T follicular helper cell (primary cell): Measurements from ENCODE around the gene PPM1L.

Experiments
- DNase-seq: peaks from one replicate; pipeline ENCODE4 v3.0.0-alpha.2; 2020; ENCODE audit warnings: low read depth

Gene PPM1L

GRCh38 chr3:160763073-160763472, 7.0 kb downstream of the PPM1L start:
- DNase-seq: no peak

GRCh38 chr3:160765211-160765610, 9.2 kb downstream of the PPM1L start:
- DNase-seq: no peak

- DNase-seq: no peak
Measured at GRCh38 chr3:160768031-160768430, 12.0 kb downstream of the PPM1L start.

GRCh38 chr3:160768918-160769317, 12.9 kb downstream of the PPM1L start:
- no peak for DNase-seq

GRCh38 chr3:160771811-160772459, 15.9 kb downstream of the PPM1L start:
- DNase-seq: no peak

- DNase-seq: no peak
Measured at GRCh38 chr3:160773722-160774121, 17.7 kb downstream of the PPM1L start.

GRCh38 chr3:160774172-160774571, 18.1 kb downstream of the PPM1L start:
- no peak for DNase-seq

- no peak for DNase-seq
Measured at GRCh38 chr3:160778480-160778879, 22.4 kb downstream of the PPM1L start.

GRCh38 chr3:160779040-160779439, 23.0 kb downstream of the PPM1L start:
- DNase-seq: no peak

- no peak for DNase-seq
Measured at GRCh38 chr3:160780245-160780644, 24.2 kb downstream of the PPM1L start.

GRCh38 chr3:160781402-160781801, 25.4 kb downstream of the PPM1L start:
- no peak for DNase-seq

- no peak for DNase-seq
Measured at GRCh38 chr3:160781863-160782262, 25.8 kb downstream of the PPM1L start.

- no peak for DNase-seq
Measured at GRCh38 chr3:160784853-160785252, 28.8 kb downstream of the PPM1L start.

GRCh38 chr3:160790726-160791125, 34.7 kb downstream of the PPM1L start:
- no peak for DNase-seq

- DNase-seq: no peak
Measured at GRCh38 chr3:160792540-160792939, 36.5 kb downstream of the PPM1L start.

GRCh38 chr3:160793722-160794252, 37.8 kb downstream of the PPM1L start:
- no peak for DNase-seq

- DNase-seq: no peak
Measured at GRCh38 chr3:160796089-160796812, 40.2 kb downstream of the PPM1L start.

GRCh38 chr3:160796813-160797164, 40.8 kb downstream of the PPM1L start:
- no peak for DNase-seq

GRCh38 chr3:160797356-160797755, 41.3 kb downstream of the PPM1L start:
- no peak for DNase-seq

GRCh38 chr3:160801386-160802118, 45.5 kb downstream of the PPM1L start:
- DNase-seq: no peak

GRCh38 chr3:160804762-160805161, 48.7 kb downstream of the PPM1L start:
- no peak for DNase-seq

- DNase-seq: no peak
Measured at GRCh38 chr3:160806094-160806493, 50.1 kb downstream of the PPM1L start.

- DNase-seq: no peak
Measured at GRCh38 chr3:160806686-160807085, 50.7 kb downstream of the PPM1L start.
